HuH-7.5 (cell line): ENCODE measurements around the gene ATG5.

Source experiments
- DNase-seq: peaks from one replicate; pipeline ENCODE4 v3.0.0; 2011; ENCODE audit warnings: low spot score

Gene ATG5

DNA sequence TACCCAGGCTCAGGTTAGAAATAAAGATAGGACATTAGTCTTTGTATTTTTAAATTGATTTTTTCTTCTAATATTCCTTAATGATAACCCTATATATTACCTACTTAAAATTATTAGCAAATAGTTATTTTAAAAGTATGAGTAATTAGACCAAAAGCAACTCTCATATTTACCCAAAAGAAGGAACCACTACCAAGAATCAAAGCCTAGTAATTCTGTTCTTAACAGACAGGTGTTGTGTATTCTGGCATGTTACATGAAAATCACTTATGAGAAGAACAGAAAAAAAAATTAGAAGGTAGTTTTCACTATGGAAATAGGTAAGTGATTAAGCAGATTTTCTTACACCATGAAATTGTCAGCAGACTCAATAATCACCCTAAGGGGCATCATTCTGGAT is 105.1 kb downstream of the ATG5 start:
- no peak for DNase-seq

DNA sequence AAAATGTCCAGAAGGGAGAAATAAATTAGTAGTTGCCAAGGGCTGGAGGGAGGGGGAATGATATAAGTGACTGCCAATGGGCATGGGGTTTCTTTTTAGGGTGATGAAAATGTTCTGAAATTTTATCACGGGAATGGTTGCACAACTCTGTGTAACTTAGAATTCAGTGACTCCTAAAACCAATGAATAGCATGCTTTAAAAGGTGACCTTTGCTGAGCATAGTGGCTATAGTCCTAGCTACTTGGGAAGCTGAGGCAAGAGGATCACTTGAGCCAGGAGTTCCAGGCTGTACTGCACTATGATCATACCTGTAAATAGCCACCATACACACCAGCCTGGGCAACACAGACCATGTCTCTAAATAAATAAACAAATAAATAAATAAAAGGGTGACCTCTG is 109.0 kb downstream of the ATG5 start:
- DNase-seq, result no peak

GRCh38 chr6:106215608-106216007 is 110.0 kb downstream of the ATG5 start:
- DNase-seq, result no peak

- no peak for DNase-seq
These were observed 111.0 kb downstream of the ATG5 start for GRCh38 chr6:106214531-106214930.

DNA sequence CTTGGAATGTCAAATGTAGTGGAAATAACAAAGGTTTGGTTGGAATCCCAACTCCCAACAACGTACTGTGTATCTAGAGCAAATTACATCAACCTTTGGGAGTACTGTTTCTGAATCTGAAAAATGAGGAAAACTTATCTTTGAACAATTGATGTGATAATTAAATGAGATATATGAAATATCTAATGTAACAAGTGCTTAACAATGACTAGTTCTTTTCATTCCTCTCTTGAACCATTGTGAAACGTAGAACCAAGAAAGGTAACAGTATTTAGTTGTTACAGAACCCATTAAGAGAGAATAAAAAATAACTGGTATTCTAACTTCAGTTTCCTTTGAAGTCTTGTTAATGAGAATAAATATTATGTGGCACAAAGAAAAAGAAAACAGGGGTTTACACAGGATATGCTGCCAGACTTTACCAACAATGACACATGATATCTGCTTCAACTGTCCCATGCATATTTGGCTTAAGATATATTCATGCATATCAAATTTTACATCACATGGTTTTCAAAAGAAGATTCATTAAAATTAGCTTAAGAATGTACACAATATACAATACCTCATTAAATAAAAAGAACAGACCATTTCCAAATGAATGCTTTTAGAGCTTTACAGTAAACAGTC is 111.8 kb downstream of the ATG5 start:
- no peak for DNase-seq

GRCh38 chr6:106212576-106212975 is 113.0 kb downstream of the ATG5 start:
- no peak for DNase-seq

DNA sequence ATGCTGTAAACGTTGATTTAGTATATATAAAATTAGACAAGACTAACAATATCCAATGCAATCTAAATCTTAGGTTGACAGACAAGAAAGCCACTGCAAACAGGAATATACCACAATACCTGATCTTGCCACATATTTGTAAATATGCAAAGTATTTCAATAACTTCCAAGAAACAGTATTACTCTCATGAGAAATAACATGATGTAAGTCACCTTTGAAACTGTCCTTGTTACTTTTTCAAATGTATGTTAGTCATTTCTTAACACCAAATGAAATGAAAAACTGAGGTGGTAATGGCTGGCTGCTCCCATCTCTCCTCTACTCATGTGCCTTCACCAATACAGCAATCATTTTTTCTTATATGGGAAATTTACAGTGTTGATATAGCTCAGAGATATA is 118.7 kb downstream of the ATG5 start:
- DNase-seq, result no peak

DNA sequence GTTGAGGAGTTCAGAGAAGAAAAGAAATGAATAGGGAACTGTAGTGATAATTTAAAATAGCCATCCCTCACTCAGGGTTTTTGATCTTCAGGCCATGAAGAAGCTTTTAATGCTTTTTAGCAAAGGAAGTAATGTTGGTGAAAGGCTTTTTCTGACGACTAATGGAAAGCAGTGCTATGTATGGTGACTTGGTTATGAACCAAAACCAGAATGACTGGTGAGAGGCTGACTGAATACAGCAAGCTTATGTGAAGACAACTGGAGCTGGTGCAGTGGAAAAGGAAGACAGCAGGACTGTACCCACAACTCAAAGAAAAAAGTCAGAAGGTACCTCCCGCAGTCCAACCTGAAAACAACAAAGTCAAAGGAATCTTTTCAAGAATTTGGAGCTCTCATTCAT is 120.6 kb downstream of the ATG5 start:
- no peak for DNase-seq

DNA sequence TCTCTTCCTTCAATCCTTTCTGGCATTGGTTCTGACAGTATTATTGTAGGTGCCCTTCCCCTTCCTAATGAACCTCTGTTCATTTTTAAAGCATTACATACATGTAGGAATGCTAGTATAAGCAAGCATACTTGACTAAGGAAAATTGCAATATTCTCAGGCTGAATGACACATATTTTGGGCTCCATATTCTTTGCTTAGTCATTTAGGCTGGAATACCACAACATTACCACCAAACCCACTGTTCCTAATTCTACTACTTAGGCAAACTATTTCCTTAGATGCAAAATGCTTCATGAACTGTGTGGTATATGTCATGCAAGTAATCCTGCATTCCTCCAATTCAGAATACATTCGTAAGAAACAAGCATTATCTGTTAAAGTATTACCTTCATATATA is 125.6 kb downstream of the ATG5 start:
- no peak for DNase-seq

GRCh38 chr6:106199331-106199730 is 126.2 kb downstream of the ATG5 start:
- DNase-seq, result no peak

DNA sequence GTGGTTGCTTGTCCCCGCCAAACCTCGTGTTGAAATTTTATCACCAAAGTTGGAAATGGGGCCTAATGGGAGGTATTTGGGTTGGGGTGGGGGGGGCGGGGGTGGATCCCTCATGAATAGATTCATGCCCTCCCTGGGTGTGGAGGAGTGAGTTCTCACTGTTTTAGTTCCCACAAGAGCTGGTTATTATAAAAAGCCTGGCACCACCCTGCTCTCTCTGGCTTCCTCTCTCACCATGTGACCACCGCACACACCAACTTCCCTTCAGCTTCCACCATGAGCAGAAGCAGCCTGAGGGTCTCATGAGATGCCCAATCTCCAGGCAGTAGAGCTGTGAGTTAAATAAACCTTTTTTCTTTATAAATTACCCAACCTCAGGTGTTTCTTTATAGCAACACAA is 128.1 kb downstream of the ATG5 start:
- DNase-seq, result no peak

GRCh38 chr6:106194949-106195921 is 130.3 kb downstream of the ATG5 start:
- DNase-seq, result no peak

DNA sequence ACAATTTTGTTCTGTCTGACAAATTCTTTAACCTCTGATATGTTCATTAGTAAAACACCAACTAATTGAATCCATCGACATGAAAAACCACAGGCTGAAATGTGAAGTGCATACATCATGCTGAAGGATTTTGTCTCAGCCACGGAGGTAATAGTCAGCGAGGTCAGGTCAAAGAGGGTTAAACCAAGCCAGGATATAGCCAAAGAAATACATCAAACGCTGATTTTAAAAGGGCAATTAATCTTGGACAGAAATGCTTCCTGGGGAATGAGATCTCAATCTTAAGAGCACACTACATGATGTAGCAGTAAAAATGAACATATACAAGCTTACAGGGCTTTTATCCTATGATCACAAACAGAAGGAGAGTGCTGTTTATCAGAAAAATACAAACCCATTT is 132.7 kb downstream of the ATG5 start:
- no peak for DNase-seq

DNA sequence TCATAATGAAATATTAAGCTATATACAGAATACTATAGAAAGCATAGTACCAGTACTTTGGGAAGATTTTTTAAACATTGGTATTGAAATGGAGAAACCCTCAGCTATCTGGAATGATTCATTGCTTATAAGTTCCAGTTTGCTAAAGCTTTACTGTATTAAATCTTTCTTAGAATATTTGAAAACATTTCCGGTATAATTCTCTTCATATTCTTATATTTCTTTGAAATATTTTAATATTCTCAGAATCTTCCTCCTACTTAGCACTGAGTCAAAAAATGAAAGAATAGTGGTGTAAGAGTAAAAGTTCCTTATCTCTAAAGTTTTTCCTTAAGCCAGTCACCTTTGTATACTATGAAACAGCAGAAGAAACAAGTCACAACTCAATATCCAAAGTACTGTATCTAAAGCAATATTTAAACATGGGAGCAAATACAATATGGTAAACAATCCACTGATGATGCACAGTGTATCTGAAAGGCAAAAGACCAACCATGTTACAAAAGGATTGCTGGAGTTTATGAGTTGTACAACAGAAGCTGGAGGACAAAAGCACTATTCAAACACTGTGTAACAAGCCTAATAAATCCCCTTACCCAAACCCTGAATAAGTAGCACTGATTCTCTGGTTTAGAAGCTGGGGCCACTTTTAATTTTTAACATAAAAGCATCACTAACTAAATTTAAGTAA is 137.3 kb downstream of the ATG5 start:
- DNase-seq, result no peak

- DNase-seq, result no peak
These were observed 138.1 kb downstream of the ATG5 start for GRCh38 chr6:106187424-106187982.

- no peak for DNase-seq
These were observed 138.8 kb downstream of the ATG5 start for GRCh38 chr6:106186714-106187113.

DNA sequence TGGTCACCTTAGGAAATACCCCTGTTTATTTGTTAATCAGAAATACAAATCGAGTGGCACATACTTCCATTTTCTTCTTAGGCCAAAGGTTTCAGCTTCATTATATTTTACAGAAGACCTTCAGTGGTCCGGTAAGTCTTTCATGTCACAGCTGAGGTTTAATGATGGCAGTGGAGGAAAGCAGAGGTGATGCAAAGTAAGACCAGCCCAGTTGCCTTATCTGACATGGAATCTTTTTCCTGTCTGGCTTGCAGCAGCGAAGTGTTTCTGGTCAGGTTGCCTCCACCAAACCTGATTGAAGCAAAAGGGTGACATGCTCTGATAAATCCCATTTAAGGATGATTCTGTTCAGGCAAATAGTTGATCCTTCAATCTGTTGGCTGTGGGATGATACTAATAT is 139.4 kb downstream of the ATG5 start:
- no peak for DNase-seq

DNA sequence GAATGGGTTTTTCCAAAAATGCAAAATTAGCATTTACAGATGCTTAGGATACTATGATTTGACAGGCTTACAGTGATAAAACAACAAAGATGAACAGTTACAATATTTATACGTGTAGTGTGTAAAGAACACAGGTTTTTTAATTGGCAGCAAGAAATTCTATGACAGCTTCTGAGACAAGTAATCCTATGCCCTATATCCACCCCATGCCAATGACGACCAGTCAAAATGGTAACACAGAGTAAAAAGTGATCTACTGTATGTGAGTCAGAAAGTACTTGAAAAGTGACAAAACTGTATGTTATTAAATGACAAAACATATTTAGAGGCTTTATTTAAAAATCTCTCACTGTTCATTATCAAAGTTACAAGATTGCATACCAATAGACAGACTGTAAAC is 139.9 kb downstream of the ATG5 start:
- DNase-seq, result no peak

DNA sequence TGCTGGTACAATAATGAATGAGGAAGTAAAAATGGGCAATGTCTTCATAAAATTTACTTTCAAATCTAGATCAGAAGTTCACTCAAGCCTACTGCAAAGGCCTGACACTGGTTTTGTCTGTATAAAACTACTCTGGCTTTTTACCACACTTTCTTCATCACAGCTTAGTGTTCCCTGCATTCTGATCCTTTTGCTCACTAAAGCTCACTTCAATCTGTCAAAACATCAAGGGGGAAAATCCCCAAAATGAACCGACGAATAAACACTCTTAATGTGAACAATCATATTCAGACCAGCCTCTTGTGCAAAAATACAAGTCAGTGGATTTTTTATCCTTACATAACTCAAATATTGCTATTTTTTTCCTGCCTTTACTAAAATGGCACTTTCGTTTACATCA is 140.9 kb downstream of the ATG5 start:
- no peak for DNase-seq

DNA sequence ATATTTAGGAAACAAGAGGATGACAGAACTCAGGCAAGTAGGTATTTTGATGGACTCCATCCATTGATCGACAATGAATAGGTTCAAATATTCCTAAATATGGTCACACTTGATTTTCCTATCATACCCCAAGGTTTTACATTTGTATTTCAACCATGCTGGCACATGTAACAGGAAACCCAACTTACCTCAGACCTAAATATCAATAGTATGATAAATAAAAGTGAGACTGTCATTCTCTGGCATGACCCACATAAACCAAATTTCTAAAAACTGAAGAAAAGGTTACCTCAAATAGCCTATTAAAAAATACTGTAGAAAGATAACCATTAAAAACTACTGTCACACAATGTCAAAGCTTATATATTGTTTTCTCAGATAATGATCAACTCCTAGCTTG is 142.1 kb downstream of the ATG5 start:
- no peak for DNase-seq

GRCh38 chr6:106182455-106182854 is 143.1 kb downstream of the ATG5 start:
- no peak for DNase-seq

DNA sequence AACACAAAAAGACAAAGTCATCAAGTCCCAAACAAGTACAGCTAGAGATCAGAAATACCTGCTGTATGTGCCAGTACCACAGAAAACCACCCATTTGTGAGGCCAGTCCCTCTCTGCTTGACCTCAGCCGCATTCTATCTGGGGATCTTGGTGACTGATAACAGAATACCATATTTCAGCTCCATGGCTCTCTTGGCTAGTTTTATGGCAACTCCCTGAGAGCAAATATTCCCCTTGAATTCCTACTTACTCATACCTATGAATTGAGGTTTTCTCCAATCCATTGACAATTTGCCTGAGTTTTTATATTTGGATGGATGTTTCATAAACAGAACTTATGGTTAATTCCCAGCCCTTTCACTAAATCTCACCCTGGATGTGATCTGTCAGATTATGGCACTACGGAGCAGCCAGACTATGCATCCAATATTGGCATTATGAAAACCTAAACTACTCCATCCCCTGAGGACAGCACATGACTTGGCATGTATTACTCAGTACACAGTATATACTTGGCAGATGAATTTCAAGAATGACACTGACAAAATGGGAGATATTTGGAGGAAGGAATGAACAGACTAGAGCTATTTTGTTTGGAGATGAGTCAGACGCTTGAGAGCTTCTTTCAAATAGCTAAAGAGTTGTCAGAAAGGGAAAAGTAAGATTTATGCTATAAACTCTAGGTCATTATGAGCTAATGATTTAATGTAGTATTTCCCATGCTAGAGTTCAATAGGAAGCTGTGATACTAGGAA is 143.7 kb downstream of the ATG5 start:
- DNase-seq, result no peak
